HG03571 (cell line): ENCODE data around the gene PDE7B.
"Not testable (repeated sequence)": the region's sequence is repeated elsewhere in the genome, so short reads cannot be mapped to it uniquely, and the experiment has no call there.

ENCODE experiments used
- ATAC-seq: cut with Tn5 transposase; IDR thresholded peaks from one replicate; pipeline ENCODE4 v1.9.1; 2021; ENCODE audit not compliant: unreplicated experiment

Gene PDE7B

DNA sequence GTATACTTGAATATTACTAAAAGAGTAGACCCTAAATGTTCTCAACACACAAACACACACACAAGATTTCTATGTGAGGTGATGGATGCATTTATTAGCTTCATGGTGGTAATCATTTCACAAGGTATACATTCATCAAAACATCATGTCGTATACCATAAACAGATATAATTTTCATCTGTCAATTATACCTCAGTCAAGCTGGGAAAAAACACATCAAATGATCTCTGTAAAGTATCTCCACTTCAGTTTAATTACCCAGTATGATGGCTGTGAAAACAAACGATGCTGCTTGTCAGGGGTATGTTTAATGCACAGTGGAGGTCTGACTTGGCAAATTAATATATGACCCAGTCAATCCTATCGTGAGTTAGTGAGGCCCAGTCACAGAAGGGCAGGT is 241.4 kb downstream of the PDE7B start:
- no peak for ATAC-seq

DNA sequence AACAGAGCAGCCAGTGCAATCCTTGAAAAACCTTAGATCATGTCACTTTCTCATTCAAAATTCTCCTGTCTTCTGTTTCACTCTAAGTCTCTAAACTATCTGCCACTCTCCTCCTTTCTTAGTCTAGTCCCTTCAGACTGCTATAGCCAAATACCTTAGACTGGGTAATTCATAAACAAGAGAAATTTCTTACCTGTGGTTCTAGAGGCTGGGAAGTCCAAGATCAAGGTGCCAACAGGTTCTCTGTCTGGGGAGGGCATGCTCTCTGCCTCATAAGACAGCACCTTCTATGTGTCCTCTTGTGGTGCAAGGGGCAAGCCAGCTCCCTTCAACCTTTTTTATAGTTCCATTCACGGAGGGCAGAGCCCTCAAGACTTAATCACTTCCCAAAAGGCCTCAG is 242.3 kb downstream of the PDE7B start:
- no peak for ATAC-seq

DNA sequence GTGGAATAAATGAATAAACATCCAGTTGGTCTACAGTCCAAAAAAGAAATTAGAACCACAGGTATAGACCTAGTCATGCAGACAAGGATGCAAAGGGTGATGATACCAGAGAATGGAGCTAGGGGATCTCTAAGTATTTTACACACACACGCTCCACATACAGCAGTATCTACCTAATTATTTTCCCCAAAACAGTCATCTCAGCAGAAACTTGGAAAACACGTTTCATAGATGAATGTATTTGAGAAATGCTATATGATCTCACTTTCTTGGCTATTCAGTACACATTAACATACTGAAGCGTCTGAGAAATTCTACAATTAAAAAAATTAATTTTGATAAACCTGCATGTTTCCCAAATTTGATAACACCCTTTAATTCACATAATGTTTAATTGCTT is 243.3 kb downstream of the PDE7B start:
- no peak for ATAC-seq

DNA sequence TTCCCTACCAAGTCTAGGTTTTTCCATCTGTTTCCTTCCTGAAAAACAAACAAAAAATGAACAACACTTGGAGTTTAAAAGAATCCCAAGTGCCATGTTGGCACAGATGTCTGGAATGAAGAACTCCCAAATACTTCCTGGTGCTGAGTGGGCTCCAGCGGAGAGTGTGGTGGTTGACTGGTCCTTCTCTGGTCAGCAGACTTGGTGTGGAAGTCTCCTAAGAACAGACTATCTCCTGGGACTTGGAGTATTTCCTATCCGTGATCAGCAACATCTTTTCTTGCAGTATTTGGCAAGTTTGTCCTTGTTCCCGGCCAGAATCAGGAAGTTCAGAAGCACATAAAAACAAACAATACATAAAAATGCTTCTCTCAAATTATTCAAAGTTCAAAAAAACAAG is 244.5 kb downstream of the PDE7B start:
- ATAC-seq: no peak

DNA sequence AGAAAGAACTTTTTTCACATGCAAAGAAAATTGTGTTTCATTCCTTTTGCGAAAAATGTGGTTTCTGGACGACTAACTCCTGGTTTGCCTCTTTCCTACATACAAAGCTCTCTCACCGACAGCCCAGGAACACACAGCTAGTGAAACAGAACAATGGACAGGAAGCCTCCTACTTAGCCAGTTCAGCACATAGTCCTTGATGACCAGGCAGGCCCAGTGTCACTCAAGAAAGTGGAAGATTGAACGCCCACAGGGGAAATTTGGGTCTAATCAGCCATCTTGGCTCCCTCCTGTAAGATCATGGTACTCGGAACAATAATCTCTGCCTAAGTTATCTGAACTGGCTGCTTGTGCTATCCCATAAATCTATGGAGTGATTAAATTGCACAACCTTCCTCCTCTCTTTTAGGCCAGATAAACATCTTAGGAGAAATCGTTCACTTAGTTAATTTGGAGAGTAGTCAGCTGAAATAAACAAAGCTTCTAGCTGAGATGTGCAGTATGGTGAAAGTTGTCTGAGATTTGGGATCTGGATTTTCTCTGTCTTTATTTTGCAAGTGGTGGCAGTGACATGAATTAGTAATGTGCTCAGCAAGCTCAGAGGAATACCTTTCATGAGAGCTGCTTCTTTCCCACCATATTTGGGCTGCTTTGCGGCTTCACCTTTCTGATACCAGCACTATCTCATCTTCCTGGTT is 251.6 kb downstream of the PDE7B start:
- ATAC-seq: no peak

DNA sequence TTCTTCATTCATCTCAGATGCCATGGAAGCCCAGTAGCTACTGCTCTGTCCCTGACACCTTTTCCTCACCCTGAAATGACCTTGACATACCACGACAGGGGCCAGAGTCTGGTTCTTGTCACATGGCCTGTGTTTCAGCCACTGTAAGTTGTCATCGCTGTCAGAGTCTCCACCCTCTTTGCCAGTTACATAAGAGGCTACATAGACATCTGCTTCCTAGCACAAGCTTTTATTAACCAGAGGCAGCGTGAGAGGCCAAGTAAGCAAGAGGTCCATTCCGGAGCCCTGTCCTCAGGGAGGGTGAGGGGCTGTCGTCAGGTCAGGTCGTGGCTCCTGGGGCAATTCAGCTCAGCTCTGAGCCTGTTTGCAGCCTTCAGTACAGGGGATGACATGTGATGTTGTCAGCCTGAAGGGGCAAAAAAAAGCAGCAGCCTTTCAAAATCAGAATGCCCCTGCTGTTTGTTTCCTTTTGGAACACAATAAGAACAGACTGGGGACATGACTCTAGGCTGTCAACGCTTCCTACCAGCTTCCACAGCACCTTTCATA is 252.3 kb downstream of the PDE7B start:
- ATAC-seq: no peak

DNA sequence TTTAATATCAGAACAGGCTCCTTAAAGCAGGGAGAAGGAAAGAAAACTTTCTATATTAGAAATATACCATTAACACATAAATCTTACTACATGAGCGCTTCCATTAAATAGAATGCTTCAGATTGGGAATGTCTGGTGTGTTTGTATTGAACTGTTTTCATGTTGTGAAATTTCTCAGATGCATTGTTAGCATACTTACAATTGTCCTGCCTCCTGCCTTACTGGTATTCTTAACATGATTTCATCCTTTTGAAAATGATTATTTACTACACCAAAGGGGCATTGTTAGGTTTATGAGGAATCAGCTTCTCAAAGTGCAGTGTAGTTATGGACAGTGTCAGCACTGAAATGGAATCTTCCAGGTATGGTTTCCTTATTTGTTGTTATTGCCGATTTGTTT is 253.1 kb downstream of the PDE7B start:
- ATAC-seq: no peak

DNA sequence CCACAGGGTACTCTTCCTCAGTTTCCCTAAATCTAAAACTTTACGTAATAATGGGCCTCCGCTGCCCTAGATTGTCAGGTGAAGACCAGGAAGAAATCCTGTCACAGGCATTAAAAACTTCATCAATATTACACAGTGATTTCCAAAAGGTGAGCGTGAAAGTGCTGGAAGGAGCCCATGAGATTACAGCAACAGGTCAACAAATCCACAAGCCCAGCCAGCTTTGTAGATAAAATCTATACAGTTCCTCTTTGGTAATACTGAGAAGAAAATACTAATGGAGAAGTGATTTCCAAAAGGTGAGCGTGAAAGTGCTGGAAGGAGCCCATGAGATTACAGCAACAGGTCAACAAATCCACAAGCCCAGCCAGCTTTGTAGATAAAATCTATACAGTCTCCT is 254.3 kb downstream of the PDE7B start:
- not testable (repeated sequence) for ATAC-seq

DNA sequence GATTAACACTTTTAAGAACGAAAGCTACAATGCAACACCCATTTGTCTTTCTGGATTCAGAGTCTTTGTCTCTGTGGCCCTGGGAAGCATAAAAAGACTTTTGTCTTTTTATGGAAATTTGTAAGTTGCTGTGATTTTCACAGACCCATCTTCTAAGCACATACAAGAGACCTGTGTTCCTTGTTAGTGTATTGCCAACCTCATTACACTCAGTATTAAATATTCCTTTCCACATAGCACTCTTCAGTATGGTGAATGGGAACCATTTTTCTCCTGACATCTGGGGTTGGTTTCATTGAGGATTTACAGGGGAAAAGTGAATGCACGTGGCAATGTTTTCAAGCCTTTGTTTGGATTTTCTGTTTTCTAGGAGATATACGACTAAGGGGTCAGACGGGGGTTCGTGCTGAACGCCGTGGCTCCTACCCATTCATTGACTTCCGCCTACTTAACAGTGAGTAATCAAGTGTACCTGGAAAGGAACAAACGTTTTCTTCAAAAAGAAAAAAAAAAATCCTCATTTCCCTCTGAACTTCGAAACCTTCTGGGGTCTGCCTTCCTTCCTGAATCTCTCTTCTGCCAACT is 257.0 kb downstream of the PDE7B start:
- no peak for ATAC-seq

DNA sequence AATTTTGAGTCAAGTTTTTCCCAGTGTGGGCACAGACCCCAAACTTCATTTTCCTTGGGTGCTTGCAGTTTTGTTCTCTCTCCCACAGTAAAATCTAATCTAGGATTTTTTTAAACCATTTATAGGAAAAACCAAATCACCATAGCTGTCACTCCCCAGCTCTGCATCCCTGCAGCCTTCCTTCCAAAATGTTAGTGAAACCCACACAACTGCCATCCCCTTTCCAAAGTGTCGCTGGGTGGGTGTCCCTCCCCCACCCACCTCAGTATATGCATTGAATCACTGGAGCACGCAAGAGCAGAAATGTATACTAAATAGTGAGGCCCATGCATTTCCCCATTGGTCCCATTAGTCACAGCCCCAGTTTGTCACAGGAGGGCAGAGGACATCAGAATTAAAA is 260.3 kb downstream of the PDE7B start:
- ATAC-seq: no peak

DNA sequence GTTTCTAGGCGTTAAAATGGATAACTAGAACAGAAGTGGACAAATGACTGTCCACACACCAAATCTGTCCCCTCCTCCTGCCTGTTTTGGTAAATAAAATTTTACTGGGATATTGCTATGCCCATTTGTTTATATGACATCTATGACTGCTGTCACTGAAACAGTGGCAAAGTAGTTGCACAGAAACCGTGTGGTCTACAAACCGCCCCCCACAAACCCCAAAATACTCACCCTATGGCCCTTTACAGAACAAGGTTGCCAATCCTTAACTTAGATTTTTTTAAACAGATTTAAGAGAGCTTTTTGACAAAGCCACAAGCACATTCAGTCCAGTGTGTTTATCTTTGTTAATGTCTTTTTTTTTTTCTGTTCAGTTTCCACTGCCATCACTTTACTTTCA is 260.8 kb downstream of the PDE7B start:
- ATAC-seq: no peak

DNA sequence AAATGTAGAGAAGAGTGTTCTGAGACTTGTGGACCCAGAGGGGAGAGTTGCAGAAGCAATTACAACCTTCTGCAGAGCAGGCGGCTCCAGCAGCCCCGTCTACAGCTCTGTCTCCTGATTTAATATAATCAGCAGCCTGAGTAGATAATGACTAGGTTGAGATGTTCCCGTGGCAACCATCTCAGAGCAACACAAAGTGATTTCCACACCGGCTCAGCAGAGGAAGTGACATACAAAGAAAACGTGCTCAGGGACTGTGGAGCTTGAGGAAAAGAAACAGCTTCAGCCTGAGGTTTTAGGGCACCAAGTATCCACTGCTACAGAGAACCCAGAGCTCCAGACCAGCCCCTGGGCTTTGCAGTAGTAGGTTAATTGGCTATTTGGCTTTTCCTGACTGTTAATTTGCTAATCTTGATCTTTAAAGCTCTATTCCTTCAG is 262.3 kb downstream of the PDE7B start:
- ATAC-seq: no peak

DNA sequence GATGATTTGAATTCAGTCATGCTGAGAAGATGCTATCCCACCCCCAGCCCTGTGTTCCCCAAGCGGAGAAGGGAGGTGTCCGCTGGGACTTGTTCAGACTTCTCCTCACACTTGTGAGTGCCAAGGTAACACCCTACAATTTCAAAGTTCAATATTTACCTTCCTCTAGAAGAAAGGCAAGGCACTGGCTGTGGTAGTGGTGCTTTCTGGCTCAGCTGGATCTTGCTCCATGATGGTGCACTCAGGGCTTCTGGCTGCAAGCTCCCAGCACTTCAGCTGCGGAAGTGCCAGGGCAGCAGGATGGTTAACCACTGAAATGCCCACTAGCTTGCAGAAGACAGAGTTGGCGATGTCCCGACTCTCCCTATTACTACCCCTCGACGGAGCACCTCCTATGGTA is 263.2 kb downstream of the PDE7B start:
- no peak for ATAC-seq

DNA sequence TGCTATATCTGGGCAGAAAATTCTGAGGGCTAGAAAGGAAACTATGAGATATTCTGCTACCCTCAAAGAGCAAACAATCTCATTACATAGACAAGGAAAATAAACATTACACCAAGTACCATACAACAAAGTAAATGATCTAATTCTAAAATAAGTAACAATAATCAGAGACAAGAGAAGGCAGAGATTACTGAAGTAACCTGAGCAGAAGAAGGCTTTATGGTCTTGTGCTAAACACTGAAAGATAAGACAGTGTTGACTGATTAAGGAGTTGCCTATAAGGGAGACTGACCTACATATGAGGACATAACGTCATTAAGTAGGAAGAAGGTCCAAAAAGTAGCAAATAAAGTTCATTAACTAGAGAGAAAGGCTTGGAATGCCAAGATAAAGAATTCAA is 264.4 kb downstream of the PDE7B start:
- no peak for ATAC-seq

DNA sequence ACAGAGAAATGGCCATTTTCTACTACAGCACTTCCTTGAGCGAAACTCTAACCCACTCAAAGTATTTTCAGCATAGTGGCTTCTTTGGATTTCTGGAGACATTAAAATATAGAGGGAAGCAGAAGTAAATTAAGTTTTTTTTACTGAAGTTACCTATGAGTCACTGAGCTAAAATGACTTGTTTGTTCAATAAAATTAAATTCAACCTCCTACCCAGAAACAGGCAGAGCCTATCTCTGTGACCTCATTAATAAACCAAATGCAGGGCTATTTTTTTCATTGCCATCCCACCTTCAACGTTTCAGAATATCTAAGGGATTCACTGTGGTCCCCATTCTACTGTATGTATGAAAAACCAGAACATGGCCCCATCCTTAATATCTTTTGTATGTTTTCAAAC is 265.6 kb downstream of the PDE7B start:
- no peak for ATAC-seq

DNA sequence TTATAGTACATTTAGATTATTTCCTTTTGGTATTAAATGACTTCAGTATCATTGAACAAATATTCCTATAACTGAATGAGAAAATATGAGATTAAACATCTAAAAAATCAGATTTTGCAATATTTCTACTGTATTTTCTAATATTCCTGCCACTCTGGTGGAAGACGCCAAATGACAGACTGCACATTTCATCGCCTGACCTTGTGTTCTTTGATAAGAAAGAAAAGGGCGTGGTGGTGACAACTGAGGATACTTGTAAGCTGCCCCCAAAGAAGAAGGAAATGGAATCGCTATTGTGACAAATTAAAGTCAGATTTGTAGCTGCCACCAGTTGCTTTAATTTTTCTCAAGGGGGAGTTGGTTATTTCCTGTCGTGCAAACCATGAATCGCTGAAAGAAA is 267.3 kb downstream of the PDE7B start:
- ATAC-seq: no peak

DNA sequence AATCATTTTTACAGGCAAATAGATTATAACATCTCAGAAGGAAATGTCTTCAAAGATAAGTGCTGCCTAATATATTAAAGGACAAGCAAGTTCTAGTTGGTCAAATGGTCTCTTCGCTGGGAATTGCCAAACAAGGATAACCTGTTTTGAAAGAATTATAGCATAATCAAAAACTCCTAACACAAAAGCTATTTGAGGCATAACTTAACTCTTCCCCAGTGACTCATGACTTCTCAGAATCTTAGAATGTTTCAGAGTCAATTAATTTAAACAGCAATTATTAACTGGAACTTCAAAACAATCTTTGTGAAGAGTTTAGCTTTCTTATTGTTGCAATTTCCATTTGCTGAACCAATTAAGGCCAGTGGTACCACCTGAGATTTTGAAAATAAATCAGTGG is 272.0 kb downstream of the PDE7B start:
- ATAC-seq: no peak

DNA sequence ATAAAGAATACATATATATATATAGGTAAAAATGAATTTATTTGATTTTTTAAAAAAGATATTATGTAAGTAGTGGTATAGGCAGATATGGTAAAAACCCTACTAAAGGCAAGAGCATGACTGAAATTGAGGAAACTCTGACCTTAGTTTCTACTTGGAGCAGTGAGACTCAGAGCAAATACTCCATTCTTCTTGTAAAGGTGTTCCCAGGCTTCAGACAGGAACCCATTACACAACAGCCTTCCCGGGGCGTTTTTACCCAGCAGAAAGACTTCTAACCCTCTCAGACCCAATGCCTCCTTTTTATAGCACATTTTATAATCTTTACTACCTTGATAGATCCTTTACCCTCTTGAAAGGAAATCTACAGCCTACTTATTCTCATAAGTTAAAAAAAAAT is 274.1 kb downstream of the PDE7B start:
- no peak for ATAC-seq

DNA sequence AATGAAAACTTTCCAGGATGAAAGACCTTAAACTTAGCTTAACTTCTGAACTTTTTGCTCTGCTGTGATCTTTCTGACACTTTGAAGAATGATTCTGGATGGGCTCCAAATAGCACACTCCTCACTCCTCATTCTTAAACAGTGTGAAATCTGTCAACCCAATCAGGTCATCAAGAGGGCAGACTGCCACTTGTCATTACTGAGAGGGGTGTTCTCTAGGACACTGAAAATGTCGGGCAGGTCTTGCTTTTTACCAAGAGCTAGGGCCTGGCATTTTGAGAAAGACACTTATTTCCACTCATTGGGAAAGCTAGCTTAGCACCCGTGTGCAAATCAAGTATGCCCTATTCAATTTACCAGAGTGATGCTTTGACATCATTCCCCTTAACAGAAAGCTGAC is 276.4 kb downstream of the PDE7B start:
- no peak for ATAC-seq

DNA sequence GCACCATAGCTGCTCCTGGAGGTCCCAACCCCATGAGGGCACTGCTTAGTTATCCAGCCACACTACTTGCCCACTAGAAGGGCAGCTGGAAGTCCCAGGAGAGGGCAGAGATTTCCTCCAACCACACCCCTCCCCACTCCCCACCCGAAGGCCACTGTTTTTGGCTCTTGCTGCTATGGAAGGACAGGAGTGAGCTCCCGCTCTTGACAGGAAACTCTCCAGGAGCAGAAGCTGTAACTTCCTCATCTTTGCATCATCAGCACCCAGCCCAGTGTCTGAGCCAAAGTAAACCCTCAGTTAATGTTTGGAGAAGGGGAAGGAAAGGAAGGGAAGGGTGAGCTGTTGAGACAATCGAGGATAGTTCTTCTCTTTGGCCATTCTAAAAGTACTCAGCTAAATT is 277.9 kb downstream of the PDE7B start:
- no peak for ATAC-seq

DNA sequence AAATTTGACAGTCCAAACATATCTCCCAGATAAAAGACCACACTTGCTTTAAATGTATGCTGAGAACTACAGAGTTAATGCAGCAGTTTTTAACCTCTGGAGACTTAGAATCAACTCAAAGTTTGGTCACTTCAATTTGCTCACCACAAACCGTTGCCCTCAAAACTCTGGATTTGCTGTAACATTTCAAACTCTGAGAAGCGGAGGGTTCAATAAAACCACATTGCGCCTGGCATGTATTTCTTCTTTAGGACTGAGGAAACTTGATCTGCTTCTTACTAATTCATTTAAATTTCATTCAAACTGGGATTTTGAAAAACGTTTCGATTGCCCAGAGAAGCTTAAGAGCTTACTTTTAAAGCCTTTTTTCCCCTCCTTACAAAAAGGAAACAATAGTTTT is 282.8 kb downstream of the PDE7B start:
- no peak for ATAC-seq

DNA sequence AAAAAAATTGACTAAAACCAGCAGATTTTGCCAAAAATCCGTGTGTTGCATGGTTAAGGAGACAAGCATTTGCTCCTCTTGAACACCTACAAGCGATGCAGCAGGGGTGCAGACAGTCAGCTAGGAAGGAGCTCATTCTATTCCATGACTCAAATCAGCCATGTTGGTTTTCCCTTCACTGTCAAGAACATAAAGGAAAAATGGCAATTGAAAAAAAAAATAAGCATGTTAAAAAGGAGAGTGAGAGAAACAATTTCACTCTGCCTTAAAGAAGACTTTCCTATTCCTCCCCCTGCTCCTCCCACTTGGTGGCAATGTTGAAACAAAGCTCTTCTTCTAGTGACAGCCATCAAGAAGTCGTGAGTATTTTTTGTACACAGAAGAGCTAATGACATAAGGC is 283.2 kb downstream of the PDE7B start:
- ATAC-seq: no peak

DNA sequence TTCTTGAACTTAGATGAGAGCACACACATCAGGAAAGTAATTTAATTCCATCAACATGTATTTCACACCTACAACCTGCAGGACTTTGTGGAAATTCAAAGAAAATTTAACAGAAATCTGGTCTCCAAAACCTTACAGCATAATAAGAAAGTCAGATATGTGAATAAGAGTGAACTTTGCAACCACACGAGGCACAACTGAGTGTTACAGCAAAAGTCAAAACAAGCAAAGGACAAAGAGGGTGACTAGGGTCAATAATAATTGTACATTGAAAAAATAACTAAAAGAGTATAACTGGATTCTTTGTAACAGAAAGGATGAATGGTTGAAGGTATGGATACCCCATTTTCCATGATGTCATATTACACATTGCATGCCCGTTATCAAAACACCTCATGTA is 284.8 kb downstream of the PDE7B start:
- no peak for ATAC-seq
